Stimulated activated CD4-positive, alpha-beta T cell treated with anti-CD3 and anti-CD28 coated beads, Interleukin-4, amount 100 ng/mL, for 48 hours (primary cell): ENCODE data around the gene DNAH17.
A peak's percentile ranks its signal among the peaks of the same experiment; 100 is the strongest.
"Not testable (repeated sequence)": the region's sequence is repeated elsewhere in the genome, so short reads cannot be mapped to it uniquely, and the experiment has no call there.

Experiments used
- DNase-seq, 2 donors: peaks; one replicate each; pipeline ENCODE4 v3.0.0-alpha.2; 2020; ENCODE audit warnings: low read depth in 2 of 2

Gene DNAH17

DNA sequence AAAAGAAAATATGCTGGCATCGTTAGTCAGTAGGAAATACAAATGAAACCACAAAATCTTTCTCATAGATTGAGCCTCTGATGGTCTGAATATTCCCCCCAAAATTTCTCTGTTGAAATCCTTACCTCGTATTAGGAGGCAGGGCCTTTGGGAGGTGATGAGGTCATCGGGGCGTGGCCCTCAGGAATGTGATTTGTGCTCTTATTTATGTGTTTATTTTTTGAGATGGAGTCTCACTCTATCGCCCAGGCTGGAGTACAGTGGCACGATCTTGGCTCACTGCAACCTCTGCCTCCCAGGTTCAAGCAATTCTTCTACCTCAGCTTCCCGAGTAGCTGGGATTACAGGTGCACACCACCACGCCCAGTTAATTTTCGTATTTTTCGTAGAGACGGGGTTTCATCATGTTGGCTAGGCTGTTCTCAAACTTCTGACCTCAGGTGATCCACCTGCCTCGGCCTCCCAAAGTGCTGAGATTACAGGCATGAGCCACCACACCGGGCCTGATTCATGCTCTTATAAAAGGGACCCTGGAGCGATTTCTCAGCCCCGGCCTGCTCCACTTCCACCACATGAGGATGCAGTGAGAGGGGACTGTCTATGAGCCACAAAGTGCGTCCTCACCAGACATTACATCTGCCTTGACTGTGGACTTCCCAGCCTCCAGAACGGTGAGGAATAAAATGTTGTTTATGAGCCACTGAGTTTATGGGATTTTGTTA, 53.1 kb downstream of the DNAH17 start:
- no peak for DNase-seq

GRCh38 chr17:78522031-78522809, 55.0 kb downstream of the DNAH17 start:
- no peak for DNase-seq

DNA sequence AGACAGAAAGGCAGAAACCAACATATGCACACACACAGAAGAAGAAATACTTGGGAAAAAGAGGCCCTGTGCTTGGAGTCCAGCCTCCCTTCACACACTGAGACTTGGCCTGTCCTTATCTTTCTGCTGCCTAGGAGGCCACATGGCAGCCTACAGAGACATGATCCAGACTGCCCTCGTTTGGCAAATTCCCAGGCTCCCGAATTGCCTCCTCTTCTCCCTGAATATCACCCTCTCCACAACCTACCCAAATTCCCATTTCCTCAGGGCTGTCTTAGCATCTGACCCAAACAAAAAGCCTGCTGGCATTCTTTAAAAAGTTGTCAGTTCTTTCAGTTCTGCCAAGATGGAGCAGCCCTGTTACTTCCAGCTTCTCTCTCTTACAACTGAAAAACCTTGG, 59.8 kb downstream of the DNAH17 start:
- DNase-seq: no peak

DNA sequence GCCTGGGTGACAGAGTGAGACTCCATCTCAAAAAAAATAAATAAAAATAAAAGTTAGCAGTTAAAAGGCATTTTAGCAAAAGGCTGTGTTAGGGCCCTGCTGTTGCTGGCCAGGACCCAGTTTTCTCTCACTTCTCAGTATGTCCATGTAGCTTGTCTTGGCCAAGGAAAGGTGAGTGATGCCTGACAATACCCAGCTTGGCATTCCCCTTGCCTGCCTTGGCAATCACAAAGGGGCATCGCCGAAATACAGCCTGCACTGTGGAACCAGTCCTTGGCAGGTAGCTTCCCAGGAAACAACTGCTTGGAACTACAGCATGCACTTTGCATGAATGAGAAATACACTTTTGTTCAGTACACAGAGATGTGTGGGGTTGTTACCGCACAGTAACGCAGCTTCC, 61.7 kb downstream of the DNAH17 start:
- no peak for DNase-seq

DNA sequence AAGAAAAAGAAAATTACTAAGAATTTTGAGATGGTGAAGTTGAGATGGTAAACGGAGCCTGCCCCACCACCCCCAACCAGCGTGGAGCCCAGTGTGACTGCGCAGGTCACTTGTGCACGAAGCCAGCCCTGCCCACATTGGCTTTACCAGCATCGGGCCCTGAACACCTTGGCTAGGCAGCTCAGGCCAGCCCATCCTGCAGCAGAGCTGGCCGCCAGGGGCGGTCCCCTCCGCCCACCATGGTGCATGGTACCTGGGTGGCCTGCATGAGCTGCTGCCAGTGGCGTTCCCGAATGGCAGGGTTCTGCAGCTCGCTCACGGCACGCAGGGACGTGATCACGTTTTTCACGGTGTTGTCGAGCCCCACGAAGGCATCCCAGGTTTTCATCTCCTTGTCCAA, 62.7 kb downstream of the DNAH17 start:
- no peak for DNase-seq

DNA sequence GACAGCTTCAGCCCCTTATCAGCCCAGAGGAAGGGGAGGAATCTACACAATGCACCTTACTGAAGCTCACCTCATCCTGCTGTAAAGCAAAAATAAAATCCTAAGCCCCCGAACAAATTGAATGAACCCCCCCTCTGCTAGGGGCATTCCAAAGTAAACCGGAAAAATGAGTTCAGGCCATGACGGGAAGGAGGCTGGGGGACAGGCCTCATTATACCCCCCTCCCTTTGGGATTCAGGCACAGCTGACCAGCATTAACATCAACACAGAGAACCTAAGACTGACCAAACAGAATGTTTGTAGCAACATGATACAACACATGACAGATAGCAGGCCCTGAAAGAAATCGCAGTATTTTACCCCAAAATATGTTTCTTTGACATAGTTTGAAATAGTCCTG, 64.2 kb downstream of the DNAH17 start:
- no peak for DNase-seq

DNA sequence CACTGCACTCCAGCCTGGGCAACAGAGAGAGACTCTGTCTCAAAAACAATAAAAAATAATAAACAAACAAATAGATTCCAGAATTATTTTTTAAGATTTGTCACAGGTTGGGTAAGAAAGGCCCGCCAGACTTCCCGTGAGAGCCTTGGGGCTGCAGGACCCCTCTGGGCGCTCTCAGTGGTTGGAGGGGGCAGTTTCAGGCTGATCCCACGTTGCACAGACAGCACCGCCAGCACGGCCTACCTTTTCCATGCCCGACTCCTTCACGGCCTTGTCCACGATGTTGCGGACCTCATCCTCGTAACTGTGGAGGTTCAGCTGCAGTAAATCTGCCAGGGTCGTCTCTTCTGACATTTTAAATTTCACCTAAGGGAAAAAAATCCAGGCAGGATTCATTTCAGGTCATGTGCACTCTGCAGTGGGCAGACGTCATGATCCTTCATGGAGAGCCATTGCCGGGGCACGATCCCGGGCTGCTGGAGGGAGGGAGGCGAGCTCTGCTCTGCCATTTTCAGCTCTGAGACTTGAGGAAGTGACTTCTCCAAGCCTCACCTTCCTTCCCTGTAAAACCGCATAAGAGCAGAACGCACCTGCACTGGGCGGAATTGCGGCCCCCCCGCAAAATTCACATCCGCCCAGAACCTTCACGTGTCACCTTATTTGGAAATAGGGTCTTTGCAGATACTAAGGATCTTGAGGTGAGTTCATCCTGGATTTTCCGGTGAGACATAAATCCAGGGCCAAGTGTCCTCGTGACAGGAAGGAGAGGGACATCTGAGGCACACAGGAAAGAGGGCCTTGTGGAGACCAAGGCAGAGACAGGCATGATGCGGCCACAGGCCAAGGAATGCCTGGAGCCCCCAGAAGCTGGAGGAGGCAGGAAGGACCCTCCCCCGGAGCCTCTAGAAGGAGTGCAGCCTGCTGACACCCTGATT, 66.8 kb downstream of the DNAH17 start:
- no peak for DNase-seq

- no peak for DNase-seq
Observed at GRCh38 chr17:78507526-78507925, 69.7 kb downstream of the DNAH17 start.

- no peak for DNase-seq
Observed at GRCh38 chr17:78506454-78507309, 70.5 kb downstream of the DNAH17 start.

- DNase-seq: no peak
Observed at GRCh38 chr17:78504156-78504925, 72.9 kb downstream of the DNAH17 start.

- DNase-seq: not testable (repeated sequence)
Observed at GRCh38 chr17:78503388-78503787, 73.8 kb downstream of the DNAH17 start.

DNA sequence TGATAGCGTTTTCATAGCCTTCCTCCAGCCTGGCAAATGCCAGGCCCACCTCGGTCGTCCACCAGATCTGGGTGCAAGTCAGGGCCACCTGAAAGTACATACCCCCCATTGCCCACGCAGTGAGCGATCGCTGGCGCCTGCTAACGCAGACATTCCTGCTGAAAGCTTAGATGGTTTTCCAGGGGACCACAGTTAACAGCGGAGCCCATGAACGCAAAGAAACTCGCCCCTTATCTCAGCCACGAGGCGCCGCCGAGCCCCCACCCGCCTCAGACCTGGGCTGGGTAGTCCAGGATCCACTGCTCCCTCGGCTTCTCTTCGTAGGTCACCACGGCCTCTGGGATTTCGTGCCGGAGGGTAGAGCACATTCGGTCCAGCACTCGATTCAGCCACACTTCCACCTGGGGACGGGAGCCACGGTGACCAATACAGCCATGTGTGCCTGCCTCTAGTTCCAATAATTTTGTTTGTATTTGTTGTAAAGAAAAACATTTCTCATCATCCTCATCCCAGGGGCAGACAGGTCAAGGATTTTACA, 74.5 kb downstream of the DNAH17 start:
- no peak for DNase-seq

- DNase-seq: no peak
Observed at GRCh38 chr17:78501241-78502036, 75.8 kb downstream of the DNAH17 start.

- no peak for DNase-seq
Observed at GRCh38 chr17:78500806-78501205, 76.4 kb downstream of the DNAH17 start.

DNA sequence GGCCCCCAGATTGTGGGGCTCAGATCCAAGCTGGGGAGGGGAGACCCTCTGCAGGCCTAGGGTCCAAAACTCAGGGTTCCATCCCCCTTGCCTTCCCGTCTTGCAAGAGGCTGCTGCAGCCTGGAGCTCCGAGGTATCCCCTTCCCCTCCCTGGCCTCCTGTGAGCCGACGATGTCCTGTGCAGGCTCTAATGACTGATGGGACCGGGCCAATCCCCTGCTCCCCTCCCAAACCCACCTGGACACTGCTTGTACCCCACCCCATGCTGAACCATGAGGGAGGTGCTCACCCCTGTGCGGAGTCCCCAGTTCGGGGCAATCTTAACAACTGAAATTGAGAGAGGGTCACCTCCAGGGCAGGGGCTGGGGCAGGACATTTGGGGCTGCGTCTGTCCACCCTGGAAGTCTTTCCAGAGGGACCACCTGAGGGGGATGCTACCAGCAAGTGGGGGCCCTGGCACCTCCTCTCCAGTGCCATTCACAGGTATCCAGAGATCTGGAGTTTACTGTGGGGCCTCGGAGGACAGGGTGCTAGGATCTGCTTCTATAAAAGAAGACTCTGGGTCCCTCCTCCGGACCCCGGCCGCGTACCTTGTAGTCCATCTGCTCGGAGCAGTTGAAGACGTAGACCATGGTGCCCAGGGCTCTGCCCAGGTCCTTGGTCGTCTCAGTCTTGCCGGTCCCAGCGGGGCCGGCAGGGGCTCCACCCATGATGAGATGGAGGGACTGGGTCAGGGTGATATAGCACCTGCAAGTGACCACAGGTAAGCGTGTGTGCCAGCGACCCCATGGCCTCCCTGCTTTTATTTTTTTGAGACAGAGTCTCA, 77.3 kb downstream of the DNAH17 start:
- DNase-seq: no peak

DNA sequence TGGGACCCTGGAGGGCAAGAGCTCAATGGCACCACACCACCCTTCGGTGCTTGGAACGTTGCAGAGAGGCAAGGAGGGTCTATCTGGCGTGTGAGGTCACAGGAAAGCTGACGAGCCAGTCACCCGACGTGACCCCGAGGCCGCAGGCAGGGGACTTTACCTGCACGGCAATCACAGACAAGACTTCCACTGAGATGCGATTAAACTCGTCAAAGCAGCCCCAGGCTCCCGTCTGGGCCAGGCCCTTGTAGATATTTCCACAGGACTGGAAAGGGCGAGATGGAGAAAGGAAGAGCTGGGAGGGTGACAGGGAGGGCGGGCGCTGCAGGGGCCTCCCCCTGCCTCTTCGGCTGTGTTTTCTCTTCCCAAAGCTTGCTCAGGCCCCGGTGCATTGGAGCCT, 78.3 kb downstream of the DNAH17 start:
- DNase-seq: no peak

- DNase-seq: peak; percentile 30 to 38
Observed at GRCh38 chr17:78497115-78497540, 80.1 kb downstream of the DNAH17 start.

- no peak for DNase-seq
Observed at GRCh38 chr17:78496311-78496710, 80.9 kb downstream of the DNAH17 start.
